K562 (cell line): ENCODE data around the gene SGSM2. TPM values are rescaled to one million over a fixed set of nuclear protein-coding genes. Genes with fewer than 3 reads are reported as not detected.
A peak's percentile ranks its signal among the peaks of the same experiment; 100 is the strongest.

Experiments used
- ARID2 ChIP-seq: fragments of 450-650 bp; IDR thresholded peaks from 2 replicates; pipeline ENCODE4 v1.6.1; 2017; ENCODE audit warnings: antibody characterized with exemption, mild to moderate bottlenecking
- ASH1L ChIP-seq: fragments of 450-650 bp; IDR thresholded peaks from 2 replicates; pipeline ENCODE4 v1.6.1; 2018; ENCODE audit warnings: borderline replicate concordance, mild to moderate bottlenecking, low read depth; ENCODE audit not compliant: partially characterized antibody
- BCOR ChIP-seq: fragments of 450-650 bp; IDR thresholded peaks from 2 replicates; pipeline ENCODE4 v1.6.1; 2016
- C11orf30 ChIP-seq: fragments of 450-650 bp; IDR thresholded peaks from 2 replicates; pipeline ENCODE4 v1.6.1; 2016; ENCODE audit warnings: low read depth, mild to moderate bottlenecking
- E2F3 ChIP-seq: fragments of 250-450 bp; sonication (Bioruptor Pico); IDR thresholded peaks from 2 replicates; pipeline ENCODE4 v1.4.0; 2020; ENCODE audit warnings: mild to moderate bottlenecking
- ELF2 ChIP-seq: fragments of 250-450 bp; sonication (Bioruptor Pico); IDR thresholded peaks from 2 replicates; pipeline ENCODE4 v1.5.0; 2021; ENCODE audit warnings: mild to moderate bottlenecking
- ETV6 ChIP-seq, 3 experiments: fragments of 150-350 bp in 1 of 3; sonication (generic) in 1 of 3; formaldehyde crosslinking in 1 of 3; IDR thresholded peaks; 2 replicates each; pipeline versions ENCODE4 v1.6.1 to v1.8.0; 2014 to 2022; ENCODE audit warnings: borderline replicate concordance in 2 of 3, low read depth in 2 of 3, antibody characterized with exemption in 1 of 3, low read length in 1 of 3, mild to moderate bottlenecking in 1 of 3, missing genetic modification reagents in 1 of 3
- GATAD2A ChIP-seq: fragments of 450-650 bp; IDR thresholded peaks from 2 replicates; pipeline ENCODE4 v1.6.1; 2017
- HDAC1 ChIP-seq, 2 experiments: fragments of 450-650 bp; IDR thresholded peaks; 2 replicates each; pipeline ENCODE4 v1.6.1; 2016 to 2017; ENCODE audit warnings: inconsistent platforms in 1 of 2, mild to moderate bottlenecking in 1 of 2, moderate library complexity in 1 of 2
- HDAC2 ChIP-seq: fragments of 450-650 bp; IDR thresholded peaks from 2 replicates; pipeline ENCODE4 v1.6.1; 2016; ENCODE audit warnings: mild to moderate bottlenecking
- HMG20A ChIP-seq: fragments of 450-650 bp; formaldehyde crosslinking; conservative IDR thresholded peaks from 2 replicates; pipeline ENCODE4 v1.4.0; 2020; ENCODE audit warnings: mild to moderate bottlenecking, mixed read lengths
- KHSRP ChIP-seq: fragments of 450-650 bp; IDR thresholded peaks from 2 replicates; pipeline ENCODE4 v1.6.1; 2017
- RBM22 ChIP-seq: fragments of 200-400 bp; formaldehyde crosslinking; IDR thresholded peaks from 2 replicates; pipeline ENCODE4 v1.6.1; 2018; ENCODE audit warnings: low read length, low read depth; ENCODE audit not compliant: poor library complexity, severe bottlenecking
- TCF7L2 ChIP-seq: fragments of 150-350 bp; IDR thresholded peaks from 2 replicates; pipeline ENCODE4 v1.6.1; 2016; ENCODE audit warnings: low read depth, mild to moderate bottlenecking, low read length, moderate library complexity
- ZNF444 ChIP-seq: fragments of 250-450 bp; sonication (Bioruptor Pico); IDR thresholded peaks from 2 replicates; pipeline ENCODE4 v1.4.0; 2020; ENCODE audit warnings: mild to moderate bottlenecking, moderate library complexity
- polyA plus RNA-seq, 8 experiments: library from polyadenylated mRNA; depleted of rRNA in 4 of 8; stranded (reverse) in 5 of 8; unstranded in 3 of 8; fragments of >200 nt; fragmentation: Nextera tagmentation in 2 of 8; fragmentation: Illumina TruSeq in 1 of 8; extraction: Ambion mirVana in 2 of 8; extraction: Trizol in 1 of 8; gene quantifications; 2 replicates each; pipeline versions ENCODE4 v1.2.1 to v1.2.3, GENCODE V29; 2011 to 2014; ENCODE audit warnings: inconsistent platforms in 1 of 8, missing spikeins in 1 of 8
- total RNA-seq, 7 experiments: library from RNA; depleted of rRNA in 6 of 7; stranded (reverse); fragments of >200 nt in 6 of 7; fragmentation: Illumina TruSeq in 2 of 7; extraction: Trizol in 2 of 7; gene quantifications; 2 replicates each; pipeline versions ENCODE4 v1.2.1 to v1.2.3, GENCODE V29; 2011 to 2021; ENCODE audit warnings: low replicate concordance in 1 of 7
- TF ChIP-seq, protein P1 (sequence below): sonication (generic); formaldehyde crosslinking; IDR thresholded peaks from 2 replicates; pipeline ENCODE4 v1.8.0; 2022; ENCODE audit warnings: mild to moderate bottlenecking, missing genetic modification reagents
- TF ChIP-seq, protein P2 (sequence below): fragments of 450-650 bp; conservative IDR thresholded peaks from 2 replicates; pipeline ENCODE4 v1.6.1; 2016; ENCODE audit warnings: missing genetic modification characterization, low read depth, mild to moderate bottlenecking, missing compliant biosample characterization, moderate library complexity
- TF ChIP-seq, protein P3 (sequence below): fragments of 450-650 bp; IDR thresholded peaks from 2 replicates; pipeline ENCODE4 v1.6.1; 2016; ENCODE audit warnings: mild to moderate bottlenecking
- TF ChIP-seq, protein P4 (sequence below): fragments of 250-450 bp; sonication (Bioruptor Pico); IDR thresholded peaks from 2 replicates; pipeline ENCODE4 v1.5.0; 2021; ENCODE audit warnings: mild to moderate bottlenecking, borderline replicate concordance
- TF ChIP-seq, protein P5 (sequence below): sonication (generic); formaldehyde crosslinking; IDR thresholded peaks from 2 replicates; pipeline ENCODE4 v1.8.1; 2023; ENCODE audit warnings: mild to moderate bottlenecking, missing genetic modification reagents

The SGSM2 gene
- total and polyA plus RNA-seq, 9 of the 15 experiments (the other 6 are each of a cell fraction or from before 2014, with no cell fraction given), result 0.20 to 26.3 (median 14.8) TPM

DNA sequence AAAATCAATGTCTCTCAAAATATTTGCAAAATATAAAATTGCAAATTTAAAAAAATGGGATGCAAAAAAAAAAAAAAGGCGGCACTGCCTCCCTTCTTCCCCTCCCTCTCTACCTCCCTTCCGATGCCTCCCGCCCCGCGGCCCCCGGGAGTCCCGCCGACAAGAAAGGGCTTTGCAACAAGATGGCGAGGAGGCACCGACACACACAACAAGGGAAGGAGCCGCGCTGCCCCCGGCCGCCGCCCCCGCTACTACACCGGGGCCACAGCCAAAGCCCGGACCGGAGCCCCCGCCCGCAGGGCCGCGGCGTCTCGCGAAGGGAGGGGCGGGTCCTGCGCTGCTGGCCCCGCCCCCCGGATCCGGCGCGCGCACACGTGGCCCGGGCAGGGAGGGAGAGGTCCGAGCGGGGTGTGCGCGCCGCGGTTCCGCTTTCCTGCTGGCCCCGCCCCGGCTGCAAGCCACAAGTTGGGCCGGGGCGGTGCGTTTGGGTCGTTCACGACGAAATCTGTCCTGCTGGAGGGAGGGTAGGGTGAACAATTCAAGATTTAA, 63.6 kb downstream of the SGSM2 start, which contains the start of gene MNT (continued):
- TF ChIP-seq, protein P1, sequence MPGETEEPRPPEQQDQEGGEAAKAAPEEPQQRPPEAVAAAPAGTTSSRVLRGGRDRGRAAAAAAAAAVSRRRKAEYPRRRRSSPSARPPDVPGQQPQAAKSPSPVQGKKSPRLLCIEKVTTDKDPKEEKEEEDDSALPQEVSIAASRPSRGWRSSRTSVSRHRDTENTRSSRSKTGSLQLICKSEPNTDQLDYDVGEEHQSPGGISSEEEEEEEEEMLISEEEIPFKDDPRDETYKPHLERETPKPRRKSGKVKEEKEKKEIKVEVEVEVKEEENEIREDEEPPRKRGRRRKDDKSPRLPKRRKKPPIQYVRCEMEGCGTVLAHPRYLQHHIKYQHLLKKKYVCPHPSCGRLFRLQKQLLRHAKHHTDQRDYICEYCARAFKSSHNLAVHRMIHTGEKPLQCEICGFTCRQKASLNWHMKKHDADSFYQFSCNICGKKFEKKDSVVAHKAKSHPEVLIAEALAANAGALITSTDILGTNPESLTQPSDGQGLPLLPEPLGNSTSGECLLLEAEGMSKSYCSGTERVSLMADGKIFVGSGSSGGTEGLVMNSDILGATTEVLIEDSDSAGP, result peak; percentile 78
- TF ChIP-seq KHSRP (no peak), GATAD2A (no peak), HDAC2 (no peak), RBM22 (no peak), ASH1L (no peak), C11orf30 (no peak), TCF7L2 (no peak), HMG20A (CRISPR knock-in tag) (no peak), ARID2 (no peak), E2F3 (CRISPR knock-in tag) (no peak), ETV6 (IDR thresholded peaks at IDR 0.05; ENCODE audit: borderline replicate concordance in 1 of 2, low read depth in 2 of 2, low read length in 1 of 2) (no peak), ETV6 (CRISPR knock-in tag; IDR thresholded peaks at IDR 0.05; ENCODE audit: borderline replicate concordance) (no peak), ELF2 (no peak), HDAC1 (IDR thresholded peaks at IDR 0.05) (no peak), BCOR (no peak), ZNF444 (CRISPR knock-in tag) (no peak)
- TF ChIP-seq, protein P2, sequence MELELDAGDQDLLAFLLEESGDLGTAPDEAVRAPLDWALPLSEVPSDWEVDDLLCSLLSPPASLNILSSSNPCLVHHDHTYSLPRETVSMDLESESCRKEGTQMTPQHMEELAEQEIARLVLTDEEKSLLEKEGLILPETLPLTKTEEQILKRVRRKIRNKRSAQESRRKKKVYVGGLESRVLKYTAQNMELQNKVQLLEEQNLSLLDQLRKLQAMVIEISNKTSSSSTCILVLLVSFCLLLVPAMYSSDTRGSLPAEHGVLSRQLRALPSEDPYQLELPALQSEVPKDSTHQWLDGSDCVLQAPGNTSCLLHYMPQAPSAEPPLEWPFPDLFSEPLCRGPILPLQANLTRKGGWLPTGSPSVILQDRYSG, result no peak
- TF ChIP-seq, protein P3, sequence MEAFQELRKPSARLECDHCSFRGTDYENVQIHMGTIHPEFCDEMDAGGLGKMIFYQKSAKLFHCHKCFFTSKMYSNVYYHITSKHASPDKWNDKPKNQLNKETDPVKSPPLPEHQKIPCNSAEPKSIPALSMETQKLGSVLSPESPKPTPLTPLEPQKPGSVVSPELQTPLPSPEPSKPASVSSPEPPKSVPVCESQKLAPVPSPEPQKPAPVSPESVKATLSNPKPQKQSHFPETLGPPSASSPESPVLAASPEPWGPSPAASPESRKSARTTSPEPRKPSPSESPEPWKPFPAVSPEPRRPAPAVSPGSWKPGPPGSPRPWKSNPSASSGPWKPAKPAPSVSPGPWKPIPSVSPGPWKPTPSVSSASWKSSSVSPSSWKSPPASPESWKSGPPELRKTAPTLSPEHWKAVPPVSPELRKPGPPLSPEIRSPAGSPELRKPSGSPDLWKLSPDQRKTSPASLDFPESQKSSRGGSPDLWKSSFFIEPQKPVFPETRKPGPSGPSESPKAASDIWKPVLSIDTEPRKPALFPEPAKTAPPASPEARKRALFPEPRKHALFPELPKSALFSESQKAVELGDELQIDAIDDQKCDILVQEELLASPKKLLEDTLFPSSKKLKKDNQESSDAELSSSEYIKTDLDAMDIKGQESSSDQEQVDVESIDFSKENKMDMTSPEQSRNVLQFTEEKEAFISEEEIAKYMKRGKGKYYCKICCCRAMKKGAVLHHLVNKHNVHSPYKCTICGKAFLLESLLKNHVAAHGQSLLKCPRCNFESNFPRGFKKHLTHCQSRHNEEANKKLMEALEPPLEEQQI, result no peak
- TF ChIP-seq, protein P4, sequence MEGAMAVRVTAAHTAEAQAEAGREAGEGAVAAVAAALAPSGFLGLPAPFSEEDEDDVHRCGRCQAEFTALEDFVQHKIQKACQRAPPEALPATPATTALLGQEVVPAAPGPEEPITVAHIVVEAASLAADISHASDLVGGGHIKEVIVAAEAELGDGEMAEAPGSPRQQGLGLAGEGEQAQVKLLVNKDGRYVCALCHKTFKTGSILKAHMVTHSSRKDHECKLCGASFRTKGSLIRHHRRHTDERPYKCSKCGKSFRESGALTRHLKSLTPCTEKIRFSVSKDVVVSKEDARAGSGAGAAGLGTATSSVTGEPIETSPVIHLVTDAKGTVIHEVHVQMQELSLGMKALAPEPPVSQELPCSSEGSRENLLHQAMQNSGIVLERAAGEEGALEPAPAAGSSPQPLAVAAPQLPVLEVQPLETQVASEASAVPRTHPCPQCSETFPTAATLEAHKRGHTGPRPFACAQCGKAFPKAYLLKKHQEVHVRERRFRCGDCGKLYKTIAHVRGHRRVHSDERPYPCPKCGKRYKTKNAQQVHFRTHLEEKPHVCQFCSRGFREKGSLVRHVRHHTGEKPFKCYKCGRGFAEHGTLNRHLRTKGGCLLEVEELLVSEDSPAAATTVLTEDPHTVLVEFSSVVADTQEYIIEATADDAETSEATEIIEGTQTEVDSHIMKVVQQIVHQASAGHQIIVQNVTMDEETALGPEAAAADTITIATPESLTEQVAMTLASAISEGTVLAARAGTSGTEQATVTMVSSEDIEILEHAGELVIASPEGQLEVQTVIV, result no peak; the same call in 1 of the 2 replicates
- TF ChIP-seq, protein P5, sequence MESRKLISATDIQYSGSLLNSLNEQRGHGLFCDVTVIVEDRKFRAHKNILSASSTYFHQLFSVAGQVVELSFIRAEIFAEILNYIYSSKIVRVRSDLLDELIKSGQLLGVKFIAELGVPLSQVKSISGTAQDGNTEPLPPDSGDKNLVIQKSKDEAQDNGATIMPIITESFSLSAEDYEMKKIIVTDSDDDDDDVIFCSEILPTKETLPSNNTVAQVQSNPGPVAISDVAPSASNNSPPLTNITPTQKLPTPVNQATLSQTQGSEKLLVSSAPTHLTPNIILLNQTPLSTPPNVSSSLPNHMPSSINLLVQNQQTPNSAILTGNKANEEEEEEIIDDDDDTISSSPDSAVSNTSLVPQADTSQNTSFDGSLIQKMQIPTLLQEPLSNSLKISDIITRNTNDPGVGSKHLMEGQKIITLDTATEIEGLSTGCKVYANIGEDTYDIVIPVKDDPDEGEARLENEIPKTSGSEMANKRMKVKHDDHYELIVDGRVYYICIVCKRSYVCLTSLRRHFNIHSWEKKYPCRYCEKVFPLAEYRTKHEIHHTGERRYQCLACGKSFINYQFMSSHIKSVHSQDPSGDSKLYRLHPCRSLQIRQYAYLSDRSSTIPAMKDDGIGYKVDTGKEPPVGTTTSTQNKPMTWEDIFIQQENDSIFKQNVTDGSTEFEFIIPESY, result no peak
